Tongue (tissue), 2 donors: Measurements from ENCODE around the gene OR4D2. TPM values are rescaled to one million over a fixed set of nuclear protein-coding genes. Genes with fewer than 3 reads are reported as not detected.
"Not testable (repeated sequence)": the region's sequence is repeated elsewhere in the genome, so short reads cannot be mapped to it uniquely, and the experiment has no call there.

ENCODE experiments used
- DNase-seq: peaks from one replicate; pipeline ENCODE4 v3.0.0-alpha.2; 2015
- total RNA-seq: library from RNA; depleted of rRNA; stranded (reverse); fragments of >200 nt; gene quantifications from one replicate; pipeline ENCODE4 v1.2.3, GENCODE V29; 2014

OR4D2 gene
- total RNA-seq = not detected

GRCh38 chr17:58166682-58167081, at the start of gene OR4D2:
Gene OR4D2 (plus strand): TSS chr17:58166982. CDS start chr17:58169656, 2,674 bp downstream.
- no peak for DNase-seq

DNA sequence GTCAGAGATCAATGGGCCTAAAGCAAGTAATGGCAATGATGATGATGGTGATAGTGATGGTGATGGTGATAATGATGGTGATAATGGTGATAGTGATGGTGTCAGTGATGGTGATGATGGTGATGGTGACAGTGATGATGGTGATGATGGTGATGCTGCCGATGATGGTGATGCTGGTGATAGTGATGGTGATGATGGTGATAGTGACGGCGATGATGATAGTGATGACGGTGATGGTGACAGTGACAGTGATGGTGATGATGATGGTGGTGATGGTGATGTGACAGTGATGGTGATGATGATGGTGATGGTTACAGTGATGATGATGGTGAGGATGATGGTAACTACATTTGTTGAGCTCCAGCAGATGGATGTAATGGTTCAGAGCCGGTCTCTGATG, 49.4 kb upstream of the OR4D2 start:
- DNase-seq = no peak

DNA sequence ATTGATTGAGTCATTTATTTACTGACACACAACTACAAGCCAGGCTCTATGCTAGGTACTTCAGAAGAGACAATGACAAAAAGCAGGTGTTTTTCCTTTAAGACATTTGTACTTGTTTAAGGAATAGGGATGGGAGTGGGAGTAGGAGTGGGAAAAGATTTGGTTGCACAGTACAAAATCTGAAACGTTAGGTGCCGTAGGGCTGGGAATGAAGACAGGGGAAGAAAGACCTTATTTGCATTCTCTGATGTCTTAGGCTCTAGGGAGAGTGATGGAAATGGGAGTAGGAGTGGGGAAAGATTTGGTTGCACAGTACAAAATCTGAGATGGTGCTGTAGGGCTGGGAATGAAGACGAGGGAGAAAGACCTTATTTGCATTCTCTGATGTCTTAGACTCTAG, 47.3 kb upstream of the OR4D2 start:
- no peak for DNase-seq

DNA sequence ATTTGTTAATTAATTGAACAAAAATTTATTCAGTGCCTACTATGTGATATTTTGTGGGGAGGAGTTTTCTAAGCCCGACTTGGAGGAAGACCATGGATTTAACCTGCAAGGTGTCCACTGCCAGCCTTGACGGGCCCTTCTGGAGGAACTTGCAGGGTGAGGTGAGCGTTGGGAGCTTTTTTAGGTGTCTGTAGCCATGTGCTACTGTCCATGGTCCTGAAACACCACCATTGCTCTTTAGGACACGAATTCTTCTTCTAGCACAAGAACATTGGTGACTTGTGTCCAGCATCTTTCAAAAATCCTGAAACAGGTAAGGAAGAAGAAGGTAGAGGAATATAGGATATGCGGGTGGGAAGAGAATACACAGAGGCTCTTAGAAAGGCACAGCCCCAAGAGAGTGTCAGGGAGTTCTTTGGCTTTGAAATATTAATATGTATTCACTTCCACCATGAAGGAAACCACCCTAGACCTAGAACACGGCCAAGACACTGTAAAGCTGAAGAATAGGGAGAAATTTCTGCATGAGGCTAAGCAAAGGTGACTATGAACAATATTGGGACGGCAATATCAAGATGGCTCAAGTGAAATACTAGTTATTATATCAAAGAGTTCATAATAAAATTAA, 46.5 kb upstream of the OR4D2 start:
- DNase-seq = peak; percentile 88

GRCh38 chr17:58121925-58122324, 44.9 kb upstream of the OR4D2 start:
- DNase-seq = peak; percentile 3

DNA sequence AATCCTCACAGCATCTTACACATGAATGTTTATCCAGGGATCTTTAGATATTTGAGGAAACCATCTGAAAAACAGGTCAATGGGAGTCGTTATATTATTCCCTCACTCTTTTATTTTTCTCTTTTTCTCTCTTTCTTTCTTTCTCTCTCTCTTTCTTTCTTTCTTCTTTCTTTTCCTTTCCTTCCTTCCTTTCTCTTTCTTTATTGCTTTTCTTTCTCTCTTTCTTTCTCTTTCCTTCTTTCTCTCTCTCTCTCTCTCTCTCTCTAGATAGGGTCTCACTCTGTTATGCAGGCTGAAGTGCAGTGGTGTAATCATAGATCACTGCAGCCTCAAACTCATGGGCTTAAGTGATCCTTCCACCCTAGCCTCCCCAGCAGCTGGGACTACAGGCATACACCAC, 38.9 kb upstream of the OR4D2 start:
- DNase-seq = no peak

DNA sequence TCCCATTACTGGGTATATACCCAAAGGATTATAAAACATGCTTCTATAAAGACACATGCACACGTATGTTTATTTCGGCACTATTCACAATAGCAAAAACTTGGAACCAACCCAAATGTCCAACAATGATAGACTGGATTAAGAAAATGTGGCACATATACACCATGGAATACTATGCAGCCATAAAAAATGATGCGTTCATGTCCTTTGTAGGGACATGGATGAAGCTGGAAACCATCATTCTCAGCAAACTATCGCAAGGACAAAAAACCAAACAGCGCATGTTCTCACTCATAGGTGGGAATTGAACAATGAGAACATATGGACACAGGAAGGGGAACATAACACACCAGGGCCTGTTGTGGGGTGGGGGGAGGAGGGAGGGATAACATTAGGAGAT, 34.1 kb upstream of the OR4D2 start:
- not testable (repeated sequence) for DNase-seq

- no peak for DNase-seq
Observed at GRCh38 chr17:58136669-58137279, 30.0 kb upstream of the OR4D2 start.

GRCh38 chr17:58141505-58141904, 25.3 kb upstream of the OR4D2 start:
- no peak for DNase-seq

GRCh38 chr17:58143335-58143734, 23.4 kb upstream of the OR4D2 start:
- not testable (repeated sequence) for DNase-seq

DNA sequence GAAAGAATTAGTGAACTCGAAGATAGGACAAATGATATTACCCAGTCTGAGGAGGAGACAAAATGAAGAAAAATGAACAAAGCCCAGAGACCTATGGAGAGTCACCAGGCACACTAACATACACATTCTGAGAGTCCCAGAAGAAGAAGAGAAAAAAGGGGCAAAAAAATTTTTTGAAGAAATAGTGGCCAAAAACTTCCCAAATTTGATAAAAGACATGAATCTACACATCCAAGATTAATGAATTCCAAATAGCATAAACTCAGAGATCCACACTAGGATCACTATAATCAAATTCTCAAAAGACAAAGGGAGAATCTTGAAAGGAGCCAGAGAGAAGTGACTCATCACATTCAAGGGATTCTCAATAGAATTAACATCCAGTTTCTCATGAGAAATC, 22.0 kb upstream of the OR4D2 start:
- no peak for DNase-seq

DNA sequence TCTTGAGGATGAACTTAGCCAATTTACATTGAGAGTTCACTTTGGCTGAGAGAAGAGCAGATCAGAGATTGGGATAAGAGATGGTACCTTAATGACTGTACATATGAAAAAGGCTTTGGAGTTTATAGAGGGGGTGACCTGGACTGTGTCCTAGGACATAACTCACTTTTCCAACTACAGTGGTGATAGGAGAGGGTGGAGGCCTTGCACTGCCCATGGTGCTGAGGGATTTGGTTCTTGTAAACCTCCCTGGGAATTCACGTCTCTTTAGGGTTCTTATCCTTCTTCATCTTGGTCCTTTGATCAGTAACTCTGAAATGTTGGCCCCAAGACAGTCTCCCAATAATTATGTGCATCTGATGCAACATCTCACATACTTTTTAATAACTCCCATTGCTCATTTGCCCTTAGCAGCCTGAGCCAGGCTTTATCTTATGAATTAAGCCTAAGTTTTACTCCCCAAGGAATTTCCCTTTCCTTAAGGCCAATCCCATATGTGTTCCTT, 18.8 kb upstream of the OR4D2 start, which contains the start of gene OR4D1:
TSS of gene OR4D1 (plus strand) at position 455 of the 505 bp plus-strand sequence. CDS start 6,770 bp downstream, outside the sequence.
- no peak for DNase-seq

DNA sequence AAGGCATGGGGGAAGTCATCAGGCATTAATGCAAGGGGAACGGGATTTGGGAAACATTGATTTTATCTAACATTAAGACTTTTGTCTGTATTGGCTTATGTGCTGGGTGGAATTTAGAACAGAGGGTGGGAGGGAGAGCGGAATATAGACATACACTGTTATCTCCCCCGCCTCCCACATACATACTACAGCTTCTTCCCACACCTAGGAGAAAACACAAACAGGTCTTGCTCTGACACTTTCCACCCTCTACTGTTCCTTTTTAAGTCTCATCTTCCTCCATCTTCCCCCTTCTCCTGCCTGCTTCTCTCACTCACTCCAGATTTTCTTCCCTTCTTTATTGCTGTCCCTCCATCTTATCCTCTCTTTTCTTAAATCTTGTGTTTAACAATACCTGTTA, 18.2 kb upstream of the OR4D2 start:
- no peak for DNase-seq

DNA sequence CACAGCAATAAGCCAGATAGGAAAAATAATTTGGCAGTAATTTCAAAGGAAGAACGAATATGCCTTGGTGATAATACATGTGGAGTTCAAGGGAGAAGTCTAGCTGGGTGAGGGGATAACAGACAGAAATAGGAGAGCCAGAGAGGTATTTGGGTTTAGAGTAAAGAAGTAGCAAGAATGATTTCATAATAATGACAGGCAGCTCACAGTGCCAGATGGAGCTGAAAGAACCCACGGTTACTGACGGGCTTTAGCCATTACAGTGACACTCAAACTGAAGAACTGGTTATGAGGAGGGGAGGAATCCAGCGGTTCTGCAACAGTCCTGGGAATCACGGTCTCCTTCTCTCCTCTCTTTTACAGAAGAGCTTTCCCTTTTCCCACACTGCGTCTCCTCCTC, 16.4 kb upstream of the OR4D2 start:
- no peak for DNase-seq

GRCh38 chr17:58153046-58153445, 13.7 kb upstream of the OR4D2 start:
- no peak for DNase-seq

DNA sequence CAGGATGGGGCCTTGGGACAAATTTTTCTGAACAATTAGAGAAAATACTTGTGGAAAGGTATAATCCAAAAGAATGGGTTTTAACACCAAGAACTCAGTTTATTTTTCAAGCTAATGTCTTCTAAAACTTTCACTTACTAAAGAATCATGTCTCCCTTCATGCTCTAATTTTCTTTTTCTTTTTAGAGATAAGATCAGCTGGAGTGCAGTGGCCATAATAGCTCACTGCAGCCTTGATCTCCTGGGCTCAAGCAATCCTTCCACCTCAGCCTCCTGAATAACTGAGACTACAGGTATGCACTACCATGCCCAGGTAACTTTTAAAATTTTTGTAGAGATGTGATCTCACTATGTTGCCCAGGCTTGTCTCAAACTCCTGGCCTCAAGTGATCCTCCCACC, 13.1 kb upstream of the OR4D2 start:
- DNase-seq = no peak

GRCh38 chr17:58156839-58157803, 9.7 kb upstream of the OR4D2 start:
- DNase-seq = peak; percentile 8

GRCh38 chr17:58158181-58158580, 8.6 kb upstream of the OR4D2 start:
- DNase-seq = no peak

DNA sequence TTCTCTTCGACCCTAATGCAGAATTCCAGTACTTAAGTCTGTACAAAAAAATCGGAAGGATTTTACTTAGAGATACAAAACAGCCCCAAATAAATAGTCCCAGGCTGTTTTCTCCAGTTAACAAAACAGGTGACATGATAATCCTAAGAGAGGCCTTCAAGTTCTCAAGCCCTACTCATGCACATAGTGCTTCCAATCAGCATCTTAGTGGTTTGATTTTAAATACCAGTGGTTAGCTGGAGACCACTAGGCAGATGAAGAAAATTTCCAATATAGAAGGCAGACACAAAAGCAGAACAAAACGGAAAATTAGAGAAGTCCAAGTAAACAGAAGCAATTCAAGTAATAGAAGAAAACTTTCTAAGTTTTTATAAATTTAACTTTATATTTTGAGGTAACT, 5.2 kb upstream of the OR4D2 start:
- no peak for DNase-seq

- no peak for DNase-seq
Observed at GRCh38 chr17:58165981-58166380, 801 bp upstream of the OR4D2 start.

DNA sequence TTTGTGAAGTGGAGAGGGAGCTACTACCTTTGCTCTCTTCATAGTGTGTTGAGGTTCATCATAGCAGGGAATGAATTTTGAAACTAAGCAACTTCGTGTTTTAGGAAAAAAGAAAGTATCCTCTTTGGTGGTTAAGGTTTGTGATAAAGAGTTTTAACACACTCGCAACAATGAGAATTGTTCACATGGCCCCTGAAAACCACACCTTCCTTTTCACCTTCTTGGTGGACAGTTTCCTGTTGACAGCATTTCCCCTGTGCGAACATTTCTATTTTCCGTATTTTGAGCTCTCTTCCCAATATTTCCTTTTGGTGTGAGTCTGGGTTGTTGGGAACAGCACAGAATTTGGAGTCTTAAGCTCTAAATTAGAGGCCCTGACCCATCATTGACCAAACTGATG, 3.8 kb downstream of the OR4D2 start:
- DNase-seq = no peak

GRCh38 chr17:58172369-58173071, 5.7 kb downstream of the OR4D2 start:
- DNase-seq = peak; percentile 2
